Kasumi-1 (cell line): Measurements from ENCODE around the gene OR10H1.
"Not testable (repeated sequence)": the region's sequence is repeated elsewhere in the genome, so short reads cannot be mapped to it uniquely, and the experiment has no call there.

Source experiments
- DNase-seq, 2 experiments: peaks; one replicate each; lab custom pipeline; 2025; lab: John Stamatoyannopoulos, UW

OR10H1 gene

GRCh38 chr19:15828611-15829305 is 13.3 kb upstream of the OR10H1 start:
- not testable (repeated sequence) for DNase-seq

- DNase-seq = no peak
Measured at GRCh38 chr19:15828121-15828610, 12.7 kb upstream of the OR10H1 start.

GRCh38 chr19:15825753-15826152 is 10.3 kb upstream of the OR10H1 start:
- DNase-seq = no peak

- no peak for DNase-seq
Measured at GRCh38 chr19:15820646-15821045, 5.2 kb upstream of the OR10H1 start.

- DNase-seq = no peak
Measured at GRCh38 chr19:15813916-15814315, 1.5 kb downstream of the OR10H1 start.

GRCh38 chr19:15812060-15812722 is 3.3 kb downstream of the OR10H1 start:
- DNase-seq = peak in 1 of 2 experiments; percentile 15

DNA sequence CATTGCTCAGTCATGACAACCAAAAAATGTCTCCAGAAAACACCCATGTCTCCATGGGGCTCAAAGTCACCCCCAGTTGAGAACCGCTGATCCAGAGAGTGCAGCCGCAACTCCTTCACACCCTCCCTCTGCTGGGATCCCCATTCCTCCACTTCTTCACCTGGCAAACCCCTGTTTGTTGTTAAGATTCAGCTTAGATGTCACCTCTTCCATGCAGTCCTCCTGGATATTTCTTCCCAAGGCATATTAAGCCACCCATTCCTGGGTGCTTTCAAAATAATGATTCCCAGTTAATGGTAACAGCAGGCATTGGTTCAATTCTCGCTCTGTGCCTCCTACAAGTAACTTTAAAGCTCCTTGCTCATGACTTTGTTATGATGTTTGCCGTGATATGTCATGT is 4.0 kb downstream of the OR10H1 start:
- DNase-seq = no peak

DNA sequence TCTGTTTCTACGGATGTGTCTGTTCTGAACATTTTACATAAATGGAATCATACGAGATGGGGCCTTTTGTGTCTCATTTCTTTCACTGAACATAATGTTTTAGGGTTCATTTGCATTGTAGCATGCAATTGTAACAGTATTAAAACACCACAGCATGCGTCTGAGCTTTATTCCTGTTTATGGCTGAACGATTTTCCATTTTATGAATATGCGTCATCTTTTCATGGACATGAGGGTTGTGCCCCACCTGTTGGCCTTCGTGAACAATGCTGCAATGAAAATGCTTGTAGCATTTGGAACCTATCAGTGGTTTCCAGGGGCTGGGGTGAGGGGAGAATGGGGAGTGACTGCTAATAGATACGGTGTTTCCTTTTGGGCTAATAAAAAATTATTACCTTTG is 5.1 kb downstream of the OR10H1 start:
- peak in 1 of 2 experiments; percentile 2 for DNase-seq

DNA sequence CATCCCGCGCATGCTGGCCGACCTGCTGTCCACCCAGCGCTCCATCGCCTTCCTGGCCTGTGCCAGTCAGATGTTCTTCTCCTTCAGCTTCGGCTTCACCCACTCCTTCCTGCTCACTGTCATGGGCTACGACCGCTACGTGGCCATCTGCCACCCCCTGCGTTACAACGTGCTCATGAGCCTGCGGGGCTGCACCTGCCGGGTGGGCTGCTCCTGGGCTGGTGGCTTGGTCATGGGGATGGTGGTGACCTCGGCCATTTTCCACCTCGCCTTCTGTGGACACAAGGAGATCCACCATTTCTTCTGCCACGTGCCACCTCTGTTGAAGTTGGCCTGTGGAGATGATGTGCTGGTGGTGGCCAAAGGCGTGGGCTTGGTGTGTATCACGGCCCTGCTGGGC is 21.2 kb downstream of the OR10H1 start:
- not testable (repeated sequence) for DNase-seq

DNA sequence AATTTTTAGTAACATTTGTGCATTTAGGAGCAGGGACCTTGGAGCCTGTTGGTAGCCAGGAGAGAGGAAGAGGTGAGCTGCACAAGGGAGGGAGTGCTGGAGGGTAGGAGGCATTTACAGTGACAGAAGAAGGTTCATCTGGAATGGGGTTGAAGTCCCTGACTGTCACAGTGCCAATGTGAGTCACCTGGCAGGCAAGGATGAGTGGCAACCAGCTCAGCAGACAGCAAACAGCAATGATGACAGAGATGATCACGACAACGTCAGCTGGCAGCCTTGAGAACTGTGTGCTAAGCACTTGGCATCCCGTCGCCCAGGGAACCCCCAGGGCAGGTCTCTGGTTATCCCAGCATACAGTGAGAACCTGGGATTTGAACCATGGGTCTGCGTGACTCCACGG is 25.4 kb downstream of the OR10H1 start:
- no peak for DNase-seq

DNA sequence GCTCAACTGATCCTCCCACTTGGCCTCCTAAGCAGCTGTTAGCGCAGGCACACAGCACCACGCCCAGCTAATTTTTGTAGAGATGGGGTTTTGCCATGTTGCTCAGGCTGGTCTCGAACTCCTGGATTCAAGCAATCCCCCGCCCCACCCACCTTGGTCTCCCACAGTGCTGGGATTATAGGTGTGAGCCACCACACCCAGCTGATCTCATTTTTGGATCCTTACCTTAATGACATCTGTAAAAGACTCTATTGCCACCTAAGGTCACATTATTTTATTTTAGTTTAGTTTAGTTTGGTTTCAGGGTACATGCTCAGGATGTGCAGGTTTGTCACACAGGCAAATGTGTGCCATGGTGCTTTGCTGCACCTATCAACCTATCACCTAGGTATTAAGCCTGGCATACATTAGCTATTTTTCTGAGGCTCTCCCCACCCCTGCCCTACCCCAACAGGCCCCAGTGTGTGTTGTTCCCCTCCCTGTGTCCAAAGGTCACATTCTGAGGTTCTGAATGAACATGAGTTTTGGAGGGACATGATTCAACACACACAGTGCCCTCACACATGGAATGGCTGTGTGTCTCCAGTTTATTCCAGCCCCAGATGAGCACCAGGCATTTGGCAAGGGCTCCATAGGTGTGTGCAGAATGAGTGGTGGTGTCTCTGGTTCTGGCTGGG is 26.7 kb downstream of the OR10H1 start:
- DNase-seq = no peak

- DNase-seq = no peak
Measured at GRCh38 chr19:15787611-15788155, 27.8 kb downstream of the OR10H1 start, which contains the start of gene OR10H5. OR10H5 (plus strand) TSS chr19:15787661; CDS start chr19:15794049, 6,388 bp downstream.

GRCh38 chr19:15782896-15783295 is 32.6 kb downstream of the OR10H1 start:
- DNase-seq = peak in 1 of 2 experiments; percentile 31

DNA sequence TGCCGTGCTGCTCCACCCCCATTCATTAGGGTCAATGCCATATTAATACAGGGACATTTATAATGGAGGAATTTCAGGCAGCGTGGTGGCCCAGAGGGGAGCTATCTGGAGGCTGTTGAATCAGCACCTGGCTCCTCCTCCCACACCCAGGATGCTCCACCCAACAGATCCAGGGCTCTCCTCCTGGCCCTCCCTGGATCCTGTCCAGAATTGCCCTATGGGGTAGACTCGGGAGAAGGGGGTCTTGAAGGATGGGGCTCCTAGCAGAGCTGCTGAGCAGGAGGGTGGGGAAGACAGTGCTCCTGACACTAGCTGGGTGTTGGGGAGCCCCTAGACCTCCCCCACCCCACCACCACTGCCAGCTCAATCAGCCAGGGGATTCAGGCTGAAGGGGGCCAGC is 33.3 kb downstream of the OR10H1 start:
- DNase-seq = no peak

DNA sequence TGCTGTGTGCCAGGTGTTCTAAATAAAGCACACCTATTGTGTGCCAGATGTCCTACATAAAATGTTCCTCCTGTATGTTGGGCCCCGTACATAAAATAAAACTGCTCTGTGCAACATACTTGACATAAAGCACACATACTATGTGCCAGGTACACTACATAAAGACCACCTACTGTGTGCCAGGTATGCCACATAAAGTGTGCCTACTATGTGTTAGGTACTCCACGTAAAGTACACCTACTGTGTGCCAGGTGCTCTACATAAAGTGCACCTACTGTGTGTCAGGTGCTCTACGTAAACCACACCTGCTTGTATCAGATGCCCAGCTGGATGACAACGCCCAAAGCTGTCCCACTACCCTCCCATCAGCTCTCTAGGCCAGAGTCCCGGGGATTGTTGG is 33.8 kb downstream of the OR10H1 start:
- no peak for DNase-seq

GRCh38 chr19:15780610-15781418 is 34.6 kb downstream of the OR10H1 start:
- DNase-seq = no peak

DNA sequence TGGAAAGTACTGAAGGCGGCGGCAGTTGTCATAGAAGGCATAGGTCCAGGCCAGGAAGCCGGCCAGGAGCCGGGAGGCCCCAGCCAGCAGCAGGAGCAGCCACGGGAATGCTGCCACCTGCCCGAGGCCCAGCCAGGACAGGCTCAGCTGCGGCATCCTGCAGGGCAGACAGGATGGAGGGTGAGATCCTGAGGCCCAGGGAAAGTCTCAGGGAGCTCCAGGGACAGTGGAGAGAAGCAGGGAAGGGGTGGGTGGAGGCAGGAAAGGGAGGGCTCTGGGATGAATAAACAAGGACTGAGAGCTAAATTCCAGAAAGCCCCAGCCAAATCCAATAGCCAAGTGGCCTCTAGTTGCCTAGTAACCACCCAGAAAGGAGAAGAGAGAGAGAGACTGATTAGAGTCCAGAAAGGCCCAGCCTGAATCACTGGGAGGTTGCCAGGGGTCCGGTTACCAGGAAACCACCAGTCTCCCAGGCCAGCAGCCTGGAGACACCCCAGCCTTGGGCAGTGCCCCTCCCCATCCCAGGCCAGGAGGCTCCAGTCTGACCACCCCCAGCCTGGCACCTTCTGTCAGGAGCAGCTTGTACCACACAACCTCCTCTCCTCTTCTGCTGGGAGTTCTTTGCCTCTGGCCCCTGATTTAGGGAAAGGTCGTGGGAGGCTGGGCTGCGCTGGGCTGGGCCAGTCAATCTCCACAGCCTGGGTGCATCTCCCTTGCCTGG is 35.5 kb downstream of the OR10H1 start:
- DNase-seq = no peak

- DNase-seq = no peak
Measured at GRCh38 chr19:15776991-15777970, 38.2 kb downstream of the OR10H1 start.

GRCh38 chr19:15776264-15776663 is 39.2 kb downstream of the OR10H1 start:
- DNase-seq = no peak

- DNase-seq = no peak
Measured at GRCh38 chr19:15775249-15775648, 40.2 kb downstream of the OR10H1 start.
